ENCODE measurements around the gene RAE1. TPM values are rescaled to one million over a fixed set of nuclear protein-coding genes. Genes with fewer than 3 reads are reported as not detected.

RAE1 gene
- total RNA-seq, 1 experiment from 2014 or later, result 64.1 TPM

DNA sequence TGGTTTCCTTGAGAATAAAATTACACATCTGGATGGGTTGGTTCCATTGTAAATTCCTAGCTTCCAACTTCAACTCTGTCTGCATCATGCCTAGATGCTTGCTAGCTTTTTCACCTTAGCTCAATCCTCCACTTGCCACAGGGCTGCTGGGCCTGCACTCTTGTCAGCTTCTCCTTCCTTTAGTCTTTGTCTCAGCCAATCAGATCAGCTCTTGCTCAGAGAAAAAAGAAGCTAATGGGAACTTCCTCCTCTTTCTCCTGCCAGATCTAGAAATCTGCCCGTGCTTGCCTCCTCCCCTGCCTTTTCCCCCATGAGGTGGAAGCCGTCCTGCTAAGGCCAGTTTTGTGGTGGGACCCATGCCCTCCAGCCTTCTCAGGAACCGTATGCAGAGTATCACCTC lies 18.5 kb downstream of the RAE1 start:
- Mint-ChIP-seq H3K27ac (ENCODE audit: unreplicated experiment) (no peak overlapping the region), H3K4me3 (ENCODE audit: low read depth, unreplicated experiment) (no peak overlapping the region), H3K27me3 (ENCODE audit: unreplicated experiment) (no peaks in the 10 kb centered on the region), H3K4me1 (ENCODE audit: low read depth, unreplicated experiment) (no peaks in the 10 kb centered on the region), H3K9me3 (ENCODE audit: low read depth, unreplicated experiment) (no peaks in the 10 kb centered on the region), H3K36me3 (ENCODE audit: insufficient read depth, unreplicated experiment) (peaks cover 59% of the 10 kb centered on the region)
- CTCF ChIA-PET, result interaction anchor here (0.6 kb wide), 1 partner anchor 261 kb away, joined by 4 read pairs; no protein-coding TSS in a partner anchor
- TF ChIP-seq, protein P1, sequence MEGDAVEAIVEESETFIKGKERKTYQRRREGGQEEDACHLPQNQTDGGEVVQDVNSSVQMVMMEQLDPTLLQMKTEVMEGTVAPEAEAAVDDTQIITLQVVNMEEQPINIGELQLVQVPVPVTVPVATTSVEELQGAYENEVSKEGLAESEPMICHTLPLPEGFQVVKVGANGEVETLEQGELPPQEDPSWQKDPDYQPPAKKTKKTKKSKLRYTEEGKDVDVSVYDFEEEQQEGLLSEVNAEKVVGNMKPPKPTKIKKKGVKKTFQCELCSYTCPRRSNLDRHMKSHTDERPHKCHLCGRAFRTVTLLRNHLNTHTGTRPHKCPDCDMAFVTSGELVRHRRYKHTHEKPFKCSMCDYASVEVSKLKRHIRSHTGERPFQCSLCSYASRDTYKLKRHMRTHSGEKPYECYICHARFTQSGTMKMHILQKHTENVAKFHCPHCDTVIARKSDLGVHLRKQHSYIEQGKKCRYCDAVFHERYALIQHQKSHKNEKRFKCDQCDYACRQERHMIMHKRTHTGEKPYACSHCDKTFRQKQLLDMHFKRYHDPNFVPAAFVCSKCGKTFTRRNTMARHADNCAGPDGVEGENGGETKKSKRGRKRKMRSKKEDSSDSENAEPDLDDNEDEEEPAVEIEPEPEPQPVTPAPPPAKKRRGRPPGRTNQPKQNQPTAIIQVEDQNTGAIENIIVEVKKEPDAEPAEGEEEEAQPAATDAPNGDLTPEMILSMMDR (IDR thresholded peaks at IDR 0.05; ENCODE audit: unreplicated experiment), result no peak
- no TSS peak for BruUV-seq (replicated peaks)
- intact Hi-C loops (cut with micrococcal nuclease; ENCODE audit: unreplicated experiment), result no loop called here
- DNase-seq, result no peak

DNA sequence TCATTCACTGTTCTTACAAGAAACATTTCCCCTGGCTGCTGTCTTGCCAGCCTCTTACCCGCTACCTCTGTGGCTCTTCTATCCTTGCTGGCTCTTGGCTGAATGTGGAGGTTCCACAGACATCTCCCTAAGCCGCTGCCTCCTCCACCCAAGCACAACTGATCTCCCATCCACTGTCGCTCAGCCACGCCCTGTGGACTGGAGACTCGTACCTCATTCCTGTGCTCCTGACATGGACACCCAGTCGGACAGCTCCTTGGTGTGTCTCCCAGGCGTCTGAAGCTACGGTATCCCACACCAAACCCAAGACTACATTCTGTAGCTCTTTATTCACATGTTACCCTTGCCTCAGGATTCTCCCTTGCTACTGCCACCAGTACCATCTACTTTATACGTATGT lies 19.3 kb downstream of the RAE1 start:
- no peak for DNase-seq
- peaks cover 59% of the 10 kb centered on the region for H3K36me3 Mint-ChIP-seq (ENCODE audit: insufficient read depth, unreplicated experiment)

GRCh38 chr20:57371363-57371762 lies 20.3 kb downstream of the RAE1 start:
- CTCF ChIA-PET, result no interaction called here
- no peaks in the 10 kb centered on the region for H3K9me3 Mint-ChIP-seq (ENCODE audit: low read depth, unreplicated experiment)
- H3K27me3 Mint-ChIP-seq (ENCODE audit: unreplicated experiment), result no peaks in the 10 kb centered on the region
- no peak overlapping the region for H3K27ac Mint-ChIP-seq (ENCODE audit: unreplicated experiment)
- no peaks in the 10 kb centered on the region for H3K4me1 Mint-ChIP-seq (ENCODE audit: low read depth, unreplicated experiment)
- H3K4me3 Mint-ChIP-seq (ENCODE audit: low read depth, unreplicated experiment), result no peak overlapping the region
- no peak for DNase-seq
- intact Hi-C loops (cut with micrococcal nuclease; ENCODE audit: unreplicated experiment), result no loop called here
- no TSS peak for BruUV-seq (replicated peaks)
- TF ChIP-seq, protein P1 (IDR thresholded peaks at IDR 0.05; ENCODE audit: unreplicated experiment), result no peak
- H3K36me3 Mint-ChIP-seq (ENCODE audit: insufficient read depth, unreplicated experiment), result peaks cover 60% of the 10 kb centered on the region

More for the DNA sequence above, 19.3 kb downstream of the RAE1 start:
- Mint-ChIP-seq H3K27me3 (ENCODE audit: unreplicated experiment) (no peaks in the 10 kb centered on the region), H3K9me3 (ENCODE audit: low read depth, unreplicated experiment) (no peaks in the 10 kb centered on the region), H3K4me1 (ENCODE audit: low read depth, unreplicated experiment) (no peaks in the 10 kb centered on the region), H3K27ac (ENCODE audit: unreplicated experiment) (no peak overlapping the region), H3K4me3 (ENCODE audit: low read depth, unreplicated experiment) (no peak overlapping the region)
- intact Hi-C loops (cut with micrococcal nuclease; ENCODE audit: unreplicated experiment), result no loop called here
- CTCF ChIA-PET, result no interaction called here
- BruUV-seq (replicated peaks), result no TSS peak
- TF ChIP-seq, protein P1 (IDR thresholded peaks at IDR 0.05; ENCODE audit: unreplicated experiment), result no peak

DNA sequence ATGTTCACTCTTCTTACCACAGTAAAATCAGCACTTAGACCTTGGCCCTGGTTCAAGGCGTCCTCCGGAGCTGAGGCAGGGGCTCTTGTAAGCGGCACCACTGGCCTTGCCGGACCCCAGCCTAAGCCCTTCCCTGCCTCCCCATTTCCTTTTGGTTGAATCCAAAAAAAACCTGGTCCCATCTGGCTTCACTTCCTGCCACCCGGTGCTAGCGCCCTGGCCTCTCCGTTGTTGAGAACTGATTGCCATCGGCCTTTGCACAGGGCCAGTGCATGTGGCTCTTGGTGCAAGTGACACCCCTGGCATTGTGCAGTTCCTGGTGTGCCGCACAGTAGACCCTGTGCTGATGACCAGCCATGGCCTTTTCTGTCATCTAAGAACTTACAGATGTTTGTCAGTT lies 21.1 kb downstream of the RAE1 start:
- TF ChIP-seq, protein P1 (IDR thresholded peaks at IDR 0.05; ENCODE audit: unreplicated experiment), result no peak
- Mint-ChIP-seq H3K4me1 (ENCODE audit: low read depth, unreplicated experiment) (no peaks in the 10 kb centered on the region), H3K4me3 (ENCODE audit: low read depth, unreplicated experiment) (no peak overlapping the region), H3K27me3 (ENCODE audit: unreplicated experiment) (no peaks in the 10 kb centered on the region), H3K36me3 (ENCODE audit: insufficient read depth, unreplicated experiment) (peaks cover 66% of the 10 kb centered on the region), H3K9me3 (ENCODE audit: low read depth, unreplicated experiment) (no peaks in the 10 kb centered on the region), H3K27ac (ENCODE audit: unreplicated experiment) (no peak overlapping the region)
- intact Hi-C loops (cut with micrococcal nuclease; ENCODE audit: unreplicated experiment), result no loop called here
- CTCF ChIA-PET, result interaction anchor here (0.6 kb wide), 1 partner anchor 1350 kb away, joined by 3 read pairs; no protein-coding TSS in a partner anchor
- no peak for DNase-seq
- no TSS peak for BruUV-seq (replicated peaks)
